Measurements from ENCODE around the gene PDX1.

Gene PDX1

DNA sequence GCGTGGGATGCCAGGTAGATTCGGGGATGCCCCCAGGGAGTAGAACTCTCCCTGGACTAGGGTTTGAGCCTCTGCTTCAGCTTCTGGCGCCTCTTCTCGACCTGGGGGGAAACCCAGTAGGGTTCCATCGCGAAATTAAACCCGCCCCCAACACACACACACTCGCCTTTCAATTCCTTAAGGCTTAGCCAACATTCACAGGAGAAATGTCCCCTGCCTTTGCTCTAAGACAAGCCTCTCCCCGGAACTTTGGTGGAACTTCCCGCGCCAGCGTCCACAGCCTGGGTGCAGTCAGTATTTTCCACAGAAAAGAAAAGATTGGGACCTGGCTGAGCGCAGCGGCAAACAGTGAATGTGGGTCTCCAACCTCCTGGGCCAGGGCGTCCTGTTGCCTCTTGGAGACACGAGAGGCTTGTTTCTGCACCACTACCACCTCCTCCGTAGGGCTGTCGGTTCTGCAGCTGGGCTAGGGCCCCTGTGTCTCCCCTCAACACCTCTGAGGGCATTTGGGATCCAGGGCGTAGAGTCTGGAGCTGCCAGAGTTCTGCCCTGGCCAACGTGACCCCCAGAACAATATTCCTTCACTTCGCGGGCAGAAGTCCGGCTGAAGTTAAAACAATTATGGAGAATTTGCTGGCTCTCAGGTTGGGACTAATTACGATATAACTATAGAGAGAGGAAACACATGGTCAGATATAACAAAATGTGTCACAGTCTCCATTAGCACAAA is 3.2 kb downstream of the PDX1 start:
- DNase-seq (ENCODE audit: low read depth in 2 of 2), result no peak

- DNase-seq (ENCODE audit: low read depth in 2 of 2), result no peak
These were observed 4.2 kb downstream of the PDX1 start for GRCh38 chr13:27923794-27924528.

- DNase-seq (ENCODE audit: low read depth in 2 of 2), result no peak
These were observed 4.8 kb downstream of the PDX1 start for GRCh38 chr13:27924529-27925141.

DNA sequence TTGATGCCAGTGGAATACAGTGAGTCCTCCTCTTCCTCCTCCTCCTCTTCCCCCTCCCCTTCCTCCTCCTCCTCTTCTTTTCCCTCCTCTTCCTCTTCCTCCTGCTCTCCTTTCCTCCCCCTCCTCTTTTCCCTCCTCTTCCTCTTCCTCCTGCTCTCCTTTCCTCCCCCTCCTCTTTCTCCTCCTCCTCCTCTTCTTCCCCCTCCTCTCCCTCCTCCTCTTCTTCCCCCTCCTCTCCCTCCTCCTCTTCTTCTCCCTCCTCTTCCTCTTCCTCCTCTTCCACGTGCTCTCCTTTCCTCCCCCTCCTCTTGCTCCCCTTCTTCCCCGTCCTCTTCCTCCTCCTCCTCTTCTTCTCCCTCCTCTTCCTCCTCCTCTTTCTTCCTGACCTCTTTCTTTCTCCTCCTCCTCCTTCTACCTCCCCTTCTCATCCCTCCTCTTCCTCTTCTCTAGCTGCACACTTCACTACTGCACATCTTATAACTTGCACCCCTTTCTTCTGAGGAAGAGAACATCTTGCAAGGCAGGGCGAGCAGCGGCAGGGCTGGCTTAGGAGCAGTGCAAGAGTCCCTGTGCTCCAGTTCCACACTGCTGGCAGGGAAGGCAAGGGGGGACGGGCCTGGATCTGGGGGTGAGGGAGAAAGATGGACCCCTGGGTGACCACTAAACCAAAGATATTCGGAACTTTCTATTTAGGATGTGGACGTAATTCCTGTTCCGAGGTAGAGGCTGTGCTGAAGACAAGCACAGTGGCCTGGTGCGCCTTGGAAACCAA is 5.6 kb downstream of the PDX1 start:
- no peak for DNase-seq (ENCODE audit: low read depth in 2 of 2)

GRCh38 chr13:27926644-27927434 is 7.0 kb downstream of the PDX1 start:
- DNase-seq (ENCODE audit: low read depth in 2 of 2), result no peak

GRCh38 chr13:27927444-27928352 is 7.9 kb downstream of the PDX1 start:
- DNase-seq (ENCODE audit: low read depth in 2 of 2), result no peak

GRCh38 chr13:27928353-27928804 is 8.6 kb downstream of the PDX1 start:
- no peak for DNase-seq (ENCODE audit: low read depth in 2 of 2)

DNA sequence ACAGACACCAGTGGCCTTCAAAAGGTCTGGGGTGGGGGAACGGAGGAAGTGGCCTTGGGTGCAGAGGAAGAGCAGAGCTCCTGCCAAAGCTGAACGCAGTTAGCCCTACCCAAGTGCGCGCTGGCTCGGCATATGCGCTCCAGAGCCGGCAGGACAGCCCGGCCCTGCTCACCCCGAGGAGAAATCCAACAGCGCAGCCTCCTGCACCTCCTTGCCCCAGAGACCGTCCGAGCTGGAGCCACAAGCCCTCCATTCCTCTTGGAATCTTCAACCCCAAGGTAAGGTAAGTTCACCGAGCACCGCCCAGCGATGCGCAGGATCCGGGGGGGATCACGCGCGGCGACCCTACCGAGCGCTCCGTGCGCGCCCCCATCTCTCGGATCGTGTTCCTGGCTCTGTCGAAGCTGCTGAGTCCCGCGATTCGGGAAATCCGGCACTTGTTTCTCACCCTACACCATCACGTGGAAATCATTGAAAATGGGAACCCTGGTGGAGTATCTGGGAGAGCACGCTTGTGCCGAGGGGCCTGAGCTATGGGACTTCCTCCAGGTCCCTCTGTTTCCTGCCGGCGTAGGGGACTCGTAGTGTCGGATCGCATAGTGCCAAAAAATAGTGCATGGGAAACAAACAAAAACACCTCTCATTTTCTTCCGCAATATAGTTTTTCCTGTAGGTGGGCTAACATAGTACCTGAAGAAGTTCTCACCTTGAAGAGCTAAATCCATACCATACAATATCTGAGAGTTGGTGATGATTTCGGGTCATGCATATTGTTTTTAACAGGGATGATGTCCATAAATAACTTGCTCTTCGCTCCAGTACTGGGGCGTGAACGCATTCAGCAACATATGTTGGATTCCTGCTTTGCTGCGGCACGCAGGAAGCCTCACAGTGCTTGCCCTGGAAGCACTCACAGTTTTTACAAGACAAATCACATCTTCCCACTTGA is 9.3 kb downstream of the PDX1 start:
- no peak for DNase-seq (ENCODE audit: low read depth in 2 of 2)

GRCh38 chr13:27929868-27930267 is 10.1 kb downstream of the PDX1 start:
- no peak for DNase-seq (ENCODE audit: low read depth in 2 of 2)

GRCh38 chr13:27933118-27933517 is 13.3 kb downstream of the PDX1 start:
- DNase-seq (ENCODE audit: low read depth in 2 of 2), result no peak

- no peak for DNase-seq (ENCODE audit: low read depth in 2 of 2)
These were observed 14.0 kb downstream of the PDX1 start for GRCh38 chr13:27933580-27934328.

- DNase-seq (ENCODE audit: low read depth in 2 of 2), result no peak
These were observed 23.2 kb downstream of the PDX1 start for GRCh38 chr13:27942972-27943371.

- DNase-seq (ENCODE audit: low read depth in 2 of 2), result no peak
These were observed 33.3 kb downstream of the PDX1 start for GRCh38 chr13:27952876-27953675.

DNA sequence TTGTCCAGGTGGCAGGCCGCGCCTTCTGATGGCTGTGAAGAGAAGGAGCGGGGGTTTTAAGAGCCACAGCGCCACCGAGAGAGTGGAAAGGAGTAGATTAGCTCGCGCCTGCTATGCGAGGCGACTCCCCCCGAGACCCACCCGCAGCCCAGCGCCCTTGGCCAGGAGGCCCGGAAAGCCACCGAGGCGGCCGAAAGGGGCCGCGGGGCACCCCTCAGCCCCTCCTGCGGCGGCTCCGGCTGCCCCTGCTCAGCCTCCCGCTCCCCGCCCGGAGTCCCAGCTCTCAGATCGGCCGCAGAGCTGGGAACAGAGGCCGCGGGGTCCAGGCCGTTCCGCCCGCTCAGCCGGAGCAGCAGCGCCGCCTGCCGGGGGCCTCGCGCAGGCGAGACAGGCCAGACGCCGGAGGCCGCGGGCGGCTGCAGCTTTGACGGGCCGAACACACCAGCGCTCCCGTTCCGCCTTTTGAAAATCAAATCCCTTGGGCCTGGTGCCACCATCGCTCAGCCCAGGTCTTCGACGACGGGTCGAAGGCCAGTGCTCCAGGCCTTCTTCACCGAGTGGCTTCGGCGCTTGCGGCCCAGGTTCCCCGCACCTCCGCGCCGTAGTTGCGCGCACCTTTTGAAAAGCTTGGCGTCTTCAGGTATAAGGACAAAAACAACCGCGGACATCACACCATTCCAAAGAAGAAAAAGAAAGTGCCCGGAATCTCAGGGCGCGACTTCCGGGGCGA is 34.0 kb downstream of the PDX1 start:
- peak; percentile 53 to 61 for DNase-seq (ENCODE audit: low read depth in 2 of 2)

GRCh38 chr13:27954406-27954851 is 34.6 kb downstream of the PDX1 start:
- no peak for DNase-seq (ENCODE audit: low read depth in 2 of 2)

DNA sequence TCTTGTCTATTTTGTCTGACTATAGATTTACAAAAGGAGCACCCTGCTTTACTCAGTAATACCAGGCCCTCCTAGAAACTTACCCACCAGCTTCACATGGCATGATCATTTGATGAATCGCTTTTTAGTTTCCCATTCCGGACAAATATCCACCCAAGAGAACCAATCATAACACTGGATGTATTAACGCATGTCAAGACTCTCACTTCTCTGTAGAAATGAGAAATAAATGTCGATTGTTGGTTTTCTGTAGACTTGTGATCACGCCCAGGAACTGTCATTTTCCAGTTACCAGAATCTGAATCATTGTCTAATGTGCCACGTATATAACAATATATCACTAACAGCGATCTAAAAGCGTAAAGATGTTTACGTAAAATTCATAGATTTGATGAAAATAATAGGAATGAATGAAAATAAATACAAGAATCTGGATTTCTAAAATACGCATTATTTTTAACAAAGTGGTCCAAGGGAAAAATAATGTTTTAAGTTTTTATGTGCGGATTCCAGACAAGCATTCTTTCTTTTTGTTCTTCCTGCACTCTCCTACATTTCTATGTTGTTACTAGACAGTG is 35.3 kb downstream of the PDX1 start:
- DNase-seq (ENCODE audit: low read depth in 2 of 2), result no peak

Data from stimulated activated CD8-positive, alpha-beta memory T cell treated with anti-CD3 and anti-CD28 coated beads, Interleukin-15, amount 100 ng/mL, for 48 hours (primary cell).